ENCODE data around the gene SH3BGRL.

DNA sequence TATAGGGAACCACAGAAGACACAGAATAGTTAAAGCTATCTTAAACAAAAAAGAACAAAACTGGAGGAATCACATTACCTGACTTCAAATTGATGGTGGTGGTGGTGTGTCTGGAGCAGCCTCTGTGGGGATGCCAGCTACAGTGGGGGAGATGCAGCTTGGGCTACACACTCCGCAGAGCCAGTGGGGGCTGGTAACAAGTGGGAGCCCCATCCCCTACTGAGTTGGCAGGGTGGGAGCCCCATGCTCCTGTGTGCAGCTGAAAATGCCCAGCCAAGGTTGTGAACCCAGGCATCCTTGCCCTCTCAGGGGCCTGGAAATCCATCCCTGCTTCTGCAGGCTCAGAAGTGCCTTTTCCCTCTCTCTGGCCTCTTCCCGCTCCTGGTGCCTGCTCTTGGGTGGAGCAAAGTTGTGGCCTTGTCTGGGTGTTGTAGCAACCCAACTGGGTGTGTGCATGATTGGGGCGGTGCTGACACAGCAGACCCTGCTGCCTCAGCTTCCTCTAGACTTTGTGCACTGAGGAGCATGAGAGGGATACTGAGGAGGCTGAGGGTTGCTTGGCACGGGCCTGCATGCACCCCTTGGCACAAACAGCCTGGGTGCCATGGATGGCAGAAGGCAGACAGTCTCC, 38.9 kb downstream of the SH3BGRL start:
- TF ChIP-seq CTCF (conservative IDR thresholded peaks at IDR 0.05) (no peak), ZFX (IDR thresholded peaks at IDR 0.05) (no peak)

Measured in C4-2B (cell line).